GM12878 (cell line): ENCODE data around the gene CRB3. TPM values are rescaled to one million over a fixed set of nuclear protein-coding genes. Genes with fewer than 3 reads are reported as not detected.
A peak's percentile ranks its signal among the peaks of the same experiment; 100 is the strongest.

Source experiments
- ATAC-seq: fragments of 200-7000 bp; cut with Tn5 transposase; 3 replicates; pipeline ENCODE4 v1.9.1; 2020; ENCODE audit warnings: mild to moderate bottlenecking, moderate library complexity
- BruUV-seq: library from RNA; stranded (reverse); fragments of 400-500 nt; replicated peaks from 2 replicates; lab custom pipeline; 2021; lab: Mats Ljungman, UMichigan
- CTCF ChIA-PET: fragments of 300-600 bp; sonication (Branson Sonifier 250); formaldehyde crosslinking; extraction: SDS; loops from one replicate; lab custom pipeline; 2021; ENCODE audit warnings: inconsistent platforms; lab: Yijun Ruan, JAX
- POLR2A ChIA-PET: fragments of 350-600 bp; formaldehyde crosslinking; extraction: SDS; loops from one replicate; lab custom pipeline; 2021; ENCODE audit warnings: inconsistent platforms; lab: Charles Lee
- RAD21 ChIA-PET: fragments of 300-600 bp; sonication (Branson Sonifier 250); formaldehyde crosslinking; loops from one replicate; lab custom pipeline; 2023; ENCODE audit warnings: antibody characterized with exemption; ENCODE audit not compliant: unreplicated experiment; lab: Charles Lee
- SMC1A ChIA-PET: fragments of 300-600 bp; sonication (Branson Sonifier 250); formaldehyde crosslinking; loops from one replicate; lab custom pipeline; 2023; ENCODE audit not compliant: unreplicated experiment, uncharacterized antibody; lab: Charles Lee
- DNase-seq: peaks from one replicate; pipeline ENCODE4 v3.0.0-alpha.2; 2011; ENCODE audit warnings: low read depth, low spot score
- FAIRE-seq: peaks from 3 replicates; lab custom pipeline; 2011; peaks lifted over from hg19 to GRCh38; lab: Jason Lieb, UNC
- H2AFZ ChIP-seq: 2 replicates; pipeline ENCODE4 v1.6.0; 2011; ENCODE audit warnings: low read depth, low read length, control low read depth; ENCODE audit not compliant: control insufficient read depth
- H3K27ac ChIP-seq: 2 replicates; pipeline ENCODE4 v1.5.1; 2011; ENCODE audit warnings: control low read depth; ENCODE audit not compliant: control insufficient read depth, insufficient read depth
- H3K27me3 ChIP-seq, 2 experiments: replicated peaks in 1 of 2; 2 replicates each; pipeline versions ENCODE4 v1.6.0 to v1.6.1; 2011; ENCODE audit warnings: low read length in 1 of 2; ENCODE audit not compliant: control insufficient read depth in 2 of 2, insufficient read depth in 2 of 2
- H3K36me3 ChIP-seq, 2 experiments: 2 replicates each; pipeline ENCODE4 v1.5.1; 2011; ENCODE audit warnings: low read length in 1 of 2; ENCODE audit not compliant: control insufficient read depth in 2 of 2, insufficient read depth in 2 of 2
- H3K4me1 ChIP-seq: 2 replicates; pipeline ENCODE4 v1.6.1; 2011; ENCODE audit warnings: mild to moderate bottlenecking, low read length, moderate library complexity, mixed read lengths; ENCODE audit not compliant: control insufficient read depth, insufficient read depth
- H3K4me2 ChIP-seq: 2 replicates; pipeline ENCODE4 v1.6.0; 2011; ENCODE audit warnings: control low read depth; ENCODE audit not compliant: control insufficient read depth, insufficient read depth
- H3K4me3 ChIP-seq: fragments of 200-600 bp; sonication (generic); 2 replicates; pipeline ENCODE4 v1.5.1; 2016
- H3K79me2 ChIP-seq: 2 replicates; pipeline ENCODE4 v1.6.0; 2011; ENCODE audit warnings: low read length; ENCODE audit not compliant: control insufficient read depth, insufficient read depth
- H3K9ac ChIP-seq: 2 replicates; pipeline ENCODE4 v1.8.0; 2011; ENCODE audit warnings: low read length, control low read depth, mixed read lengths; ENCODE audit not compliant: control insufficient read depth, insufficient read depth
- H3K9me3 ChIP-seq: replicated peaks from 3 replicates; pipeline ENCODE4 v1.5.1; 2011; ENCODE audit warnings: mild to moderate bottlenecking, low read length; ENCODE audit not compliant: control insufficient read depth, insufficient read depth
- H4K20me1 ChIP-seq: 2 replicates; pipeline ENCODE4 v1.6.0; 2011; ENCODE audit not compliant: control insufficient read depth, insufficient read depth
- ATF7 ChIP-seq: fragments of 450-650 bp; IDR thresholded peaks from 2 replicates; pipeline ENCODE4 v1.6.1; 2016; ENCODE audit warnings: low read depth, mild to moderate bottlenecking
- BMI1 ChIP-seq: fragments of 450-650 bp; IDR thresholded peaks from 2 replicates; pipeline ENCODE4 v1.6.1; 2016; ENCODE audit warnings: mild to moderate bottlenecking, moderate library complexity, borderline replicate concordance
- DPF2 ChIP-seq: fragments of 450-650 bp; IDR thresholded peaks from 2 replicates; pipeline ENCODE4 v1.6.1; 2017; ENCODE audit warnings: mild to moderate bottlenecking
- EED ChIP-seq: sonication (generic); IDR thresholded peaks from 2 replicates; pipeline ENCODE4 v1.6.1; 2016; ENCODE audit warnings: antibody characterized with exemption, low read depth
- HDGF ChIP-seq: fragments of 450-650 bp; IDR thresholded peaks from 2 replicates; pipeline ENCODE4 v1.6.1; 2016; ENCODE audit warnings: antibody characterized with exemption
- IKZF2 ChIP-seq, 2 experiments: fragments of 450-650 bp; IDR thresholded peaks; 2 replicates each; pipeline ENCODE4 v1.6.1; 2017; ENCODE audit warnings: mild to moderate bottlenecking in 2 of 2, moderate library complexity in 2 of 2
- IRF4 ChIP-seq: IDR thresholded peaks from 2 replicates; pipeline ENCODE4 v1.6.1; 2011; ENCODE audit warnings: low read depth, low read length
- MXI1 ChIP-seq: fragments of 150-350 bp; IDR thresholded peaks from 2 replicates; pipeline ENCODE4 v1.6.1; 2011; ENCODE audit warnings: low read depth, mild to moderate bottlenecking, inconsistent platforms, low read length, improper control_type of control experiment
- NFYB ChIP-seq: IDR thresholded peaks from 2 replicates; pipeline ENCODE4 v1.6.1; 2011; ENCODE audit warnings: low read depth, mild to moderate bottlenecking, low read length, improper control_type of control experiment, moderate library complexity; ENCODE audit not compliant: insufficient read depth
- NRF1 ChIP-seq: conservative IDR thresholded peaks from 2 replicates; pipeline ENCODE4 v1.6.1; 2011; ENCODE audit warnings: mild to moderate bottlenecking, low read depth, low read length, improper control_type of control experiment
- POLR2A ChIP-seq: IDR thresholded peaks from 2 replicates; pipeline ENCODE4 v1.6.1; 2011; ENCODE audit warnings: low read depth, mild to moderate bottlenecking, low read length
- POLR2AphosphoS5 ChIP-seq: IDR thresholded peaks from 2 replicates; pipeline ENCODE4 v1.6.1; 2011; ENCODE audit warnings: mild to moderate bottlenecking, low read length, inconsistent platforms
- RELA ChIP-seq: fragments of 450-650 bp; IDR thresholded peaks from 2 replicates; pipeline ENCODE4 v1.8.0; 2014; ENCODE audit warnings: borderline replicate concordance; ENCODE audit not compliant: partially characterized antibody
- SP1 ChIP-seq: IDR thresholded peaks from one replicate; pipeline ENCODE4 v1.6.1; 2011; ENCODE audit warnings: low read depth, low read length
- SPI1 ChIP-seq: IDR thresholded peaks from 2 replicates; pipeline ENCODE4 v1.6.1; 2011; ENCODE audit warnings: low read depth, mild to moderate bottlenecking, low read length, moderate library complexity, borderline replicate concordance; ENCODE audit not compliant: insufficient read depth
- SRF ChIP-seq, 2 experiments: IDR thresholded peaks; 2 replicates each; pipeline ENCODE4 v1.6.1; 2011; ENCODE audit warnings: low read depth in 2 of 2, low read length in 2 of 2, mild to moderate bottlenecking in 1 of 2, moderate library complexity in 1 of 2
- ZBTB33 ChIP-seq: fragments of 450-650 bp; IDR thresholded peaks from 2 replicates; pipeline ENCODE4 v1.6.1; 2017; ENCODE audit warnings: mild to moderate bottlenecking
- WGBS: methylation state at CpG from one replicate; pipeline ENCODE4 v1.1.6; 2016; ENCODE audit warnings: low lambda C conversion rate; ENCODE audit not compliant: insufficient replicate concordance, insufficient coverage; ENCODE audit errors: missing lambda C conversion rate; 5-methylcytosine and 5-hydroxymethylcytosine counted together
- in situ Hi-C: fragments of 300-500 bp; cut with MboI; formaldehyde crosslinking; loops from 9 replicates; pipeline ENCODE4 v1.14.3; 2018; ENCODE audit warnings: mixed read lengths
- intact Hi-C: fragments of 100-400 bp; cut with micrococcal nuclease; formaldehyde crosslinking; loops from one replicate; pipeline ENCODE4 v1.14.2; 2022; ENCODE audit not compliant: unreplicated experiment
- polyA plus RNA-seq, 11 experiments: library from polyadenylated mRNA; depleted of rRNA in 4 of 11; unstranded in 6 of 11; stranded (reverse) in 5 of 11; fragments of >200 nt; fragmentation: Nextera tagmentation in 4 of 11; fragmentation: Illumina TruSeq in 1 of 11; extraction: Ambion mirVana in 4 of 11; extraction: Trizol in 1 of 11; gene quantifications; 1 replicate in 1 of 11; 2 replicates in 10 of 11; pipeline versions ENCODE4 v1.2.1 to v1.2.3, GENCODE V29; 2011 to 2016; ENCODE audit warnings: inconsistent platforms in 2 of 11, missing spikeins in 2 of 11, low read depth in 1 of 11
- total RNA-seq, 4 experiments: library from RNA; depleted of rRNA in 3 of 4; stranded (reverse); fragments of >200 nt in 3 of 4; fragmentation: Illumina TruSeq in 1 of 4; extraction: Trizol in 1 of 4; gene quantifications; 2 replicates each; pipeline versions ENCODE4 v1.2.1 to v1.2.3, GENCODE V29; 2013 to 2021
- TF ChIP-seq, protein P1 (sequence below): fragments of 450-650 bp; IDR thresholded peaks from 2 replicates; pipeline ENCODE4 v1.6.1; 2016; ENCODE audit warnings: mild to moderate bottlenecking
- TF ChIP-seq, protein P2 (sequence below): fragments of 450-650 bp; IDR thresholded peaks from 2 replicates; pipeline ENCODE4 v1.6.1; 2017; ENCODE audit warnings: low read depth, mild to moderate bottlenecking, moderate library complexity

Gene CRB3
- total and polyA plus RNA-seq, 10 of the 15 experiments (the other 5 are each of a cell fraction or from before 2014, with no cell fraction given), result 0.11 to 1.9 (median 0.98) TPM; not detected in 1

GRCh38 chr19:6516018-6516658 is 52.1 kb downstream of the CRB3 start:
- peak; percentile 61 for ATAC-seq
- H3K9ac ChIP-seq, result peak overlapping the region; percentile 95
- TF ChIP-seq NFYB (peak; percentile 23; the same call in 1 of the 2 replicates), ATF7 (0 out of 2 replicates have a peak, but pooled peaks have one; percentile 34), EED (peak; percentile 36; the same call in 1 of the 2 replicates), ZBTB33 (no peak), SPI1 (peak; percentile 76; the same call in 1 of the 2 replicates), IKZF2 (IDR thresholded peaks at IDR 0.05) (peak; percentile 21 to 61; a peak in 3 of 4 replicates), SRF (IDR thresholded peaks at IDR 0.05; ENCODE audit: low read depth in 2 of 2, low read length in 2 of 2) (no peak), SP1 (peak; percentile 65), POLR2A (peak; percentile 66; the same call in 1 of the 2 replicates), BMI1 (no peak), HDGF (peak; percentile 99), DPF2 (no peak), NRF1 (no peak), IRF4 (no peak), MXI1 (peak; percentile 25; the same call in 1 of the 2 replicates), RELA (no peak), POLR2AphosphoS5 (peak; percentile 73)
- TF ChIP-seq, protein P1, sequence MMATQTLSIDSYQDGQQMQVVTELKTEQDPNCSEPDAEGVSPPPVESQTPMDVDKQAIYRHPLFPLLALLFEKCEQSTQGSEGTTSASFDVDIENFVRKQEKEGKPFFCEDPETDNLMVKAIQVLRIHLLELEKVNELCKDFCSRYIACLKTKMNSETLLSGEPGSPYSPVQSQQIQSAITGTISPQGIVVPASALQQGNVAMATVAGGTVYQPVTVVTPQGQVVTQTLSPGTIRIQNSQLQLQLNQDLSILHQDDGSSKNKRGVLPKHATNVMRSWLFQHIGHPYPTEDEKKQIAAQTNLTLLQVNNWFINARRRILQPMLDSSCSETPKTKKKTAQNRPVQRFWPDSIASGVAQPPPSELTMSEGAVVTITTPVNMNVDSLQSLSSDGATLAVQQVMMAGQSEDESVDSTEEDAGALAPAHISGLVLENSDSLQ, result peak; percentile 97
- TF ChIP-seq, protein P2, sequence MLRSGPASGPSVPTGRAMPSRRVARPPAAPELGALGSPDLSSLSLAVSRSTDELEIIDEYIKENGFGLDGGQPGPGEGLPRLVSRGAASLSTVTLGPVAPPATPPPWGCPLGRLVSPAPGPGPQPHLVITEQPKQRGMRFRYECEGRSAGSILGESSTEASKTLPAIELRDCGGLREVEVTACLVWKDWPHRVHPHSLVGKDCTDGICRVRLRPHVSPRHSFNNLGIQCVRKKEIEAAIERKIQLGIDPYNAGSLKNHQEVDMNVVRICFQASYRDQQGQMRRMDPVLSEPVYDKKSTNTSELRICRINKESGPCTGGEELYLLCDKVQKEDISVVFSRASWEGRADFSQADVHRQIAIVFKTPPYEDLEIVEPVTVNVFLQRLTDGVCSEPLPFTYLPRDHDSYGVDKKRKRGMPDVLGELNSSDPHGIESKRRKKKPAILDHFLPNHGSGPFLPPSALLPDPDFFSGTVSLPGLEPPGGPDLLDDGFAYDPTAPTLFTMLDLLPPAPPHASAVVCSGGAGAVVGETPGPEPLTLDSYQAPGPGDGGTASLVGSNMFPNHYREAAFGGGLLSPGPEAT, result peak; percentile 20

More at GRCh38 chr19:6516018-6516658, 52.1 kb downstream of the CRB3 start:
- intact Hi-C loops, result loop anchor here (1.0 to 2.0 kb wide), 6 partner anchors 37 to 253 kb away; partner anchors contain the start of genes CD70 and TNFSF14
- peaks cover 14% of the 10 kb centered on the region for H3K79me2 ChIP-seq
- H3K9me3 ChIP-seq, result no peaks in the 10 kb centered on the region; the same call in 1 of the 3 replicates
- H3K27me3 ChIP-seq, result no peaks in the 10 kb centered on the region
- SMC1A ChIA-PET, result interaction anchor here (1.0 to 3.3 kb wide), 18 partner anchors 22 to 390 kb away, joined by 3 to 23 read pairs (median 4); partner anchors contain the start of genes DENND1C, GPR108, TNFSF14 and VAV1
- H2AFZ ChIP-seq, result peak overlapping the region; percentile 89
- in situ Hi-C loops, result loop anchor here (5.0 kb wide), 2 partner anchors 221 to 346 kb away; partner anchors contain the start of genes GPR108 and TRIP10
- H4K20me1 ChIP-seq, result no peaks in the 10 kb centered on the region
- RAD21 ChIA-PET, result interaction anchor here (0.6 to 3.3 kb wide), 32 partner anchors 12 to 390 kb away, joined by 3 to 35 read pairs (median 6); partner anchors contain the start of genes CD70, DENND1C, GPR108 and SLC25A23
- POLR2A ChIA-PET, result interaction anchor here (0.5 to 2.9 kb wide), 20 partner anchors 15 to 348 kb away, joined by 3 to 12 read pairs (median 4); partner anchors contain the start of genes CD70, DENND1C, GPR108 and TNFSF9
- peak overlapping the region; percentile 98 for H3K27ac ChIP-seq
- FAIRE-seq, result no peak
- DNase-seq, result peak; percentile 95
- under 1% methylated on average over 26 of the region's 26 CpGs for WGBS
- no TSS peak for BruUV-seq
- CTCF ChIA-PET, result interaction anchor here (0.6 to 3.3 kb wide), 29 partner anchors 8 to 577 kb away, joined by 3 to 29 read pairs (median 4); partner anchors contain the start of genes CD70, DENND1C and GPR108
- H3K4me1 ChIP-seq, result peaks cover 28% of the 10 kb centered on the region
- H3K36me3 ChIP-seq, result no peaks in the 10 kb centered on the region
- H3K4me2 ChIP-seq, result peak overlapping the region; percentile 95
- H3K4me3 ChIP-seq, result peak overlapping the region; percentile 92
